Fibroblast of lung (primary cell): Measurements from ENCODE around the gene CD84.

ENCODE experiments used
- CTCF ChIP-seq, 2 donors: IDR thresholded peaks in 1 of 2; conservative IDR thresholded peaks in 1 of 2; 1 replicate in 1 of 2; 2 replicates in 1 of 2; pipeline ENCODE4 v1.5.1; 2011 to 2012; ENCODE audit warnings: low read length in 2 of 2, control low read depth in 1 of 2, inconsistent platforms in 1 of 2, low read depth in 1 of 2, mild to moderate bottlenecking in 1 of 2
- EZH2 ChIP-seq: IDR thresholded peaks from 2 replicates; pipeline ENCODE4 v1.5.1; 2012; ENCODE audit warnings: low read length, control low read depth, mild to moderate bottlenecking; ENCODE audit errors: missing control alignments

DNA sequence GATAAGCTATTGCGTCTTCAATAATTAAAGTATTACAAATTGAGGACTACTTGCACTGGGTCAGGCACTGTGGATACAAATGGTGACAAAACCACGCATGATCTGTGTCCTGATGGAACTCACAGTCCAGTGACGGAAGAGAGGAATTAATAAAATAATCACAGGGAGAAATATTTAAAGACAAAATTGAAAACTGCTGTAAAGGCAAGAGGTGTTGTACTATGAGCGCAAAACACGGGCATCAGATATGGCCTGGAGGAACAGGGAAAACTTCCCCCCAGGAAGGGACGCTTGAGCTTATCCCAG lies 39.7 kb downstream of the CD84 start:
- TF ChIP-seq CTCF (conservative IDR thresholded peaks at IDR 0.05 in 1 of 2, IDR thresholded peaks at IDR 0.05 in 1 of 2; ENCODE audit: low read depth in 1 of 2, low read length in 2 of 2), result no peak
- TF ChIP-seq EZH2, result no peak
